GM18498 (cell line): ENCODE data around the gene OGG1.

Experiments used
- ATAC-seq: cut with Tn5 transposase; IDR thresholded peaks from one replicate; pipeline ENCODE4 v1.9.1; 2021; ENCODE audit warnings: mild to moderate bottlenecking, moderate library complexity; ENCODE audit not compliant: unreplicated experiment

The OGG1 gene

GRCh38 chr3:9749645-9750555, at the start of gene OGG1:
TSS of gene OGG1 (plus strand) at chr3:9749952. CDS start at chr3:9750287, 335 bp downstream.
- ATAC-seq = peak; percentile 92

DNA sequence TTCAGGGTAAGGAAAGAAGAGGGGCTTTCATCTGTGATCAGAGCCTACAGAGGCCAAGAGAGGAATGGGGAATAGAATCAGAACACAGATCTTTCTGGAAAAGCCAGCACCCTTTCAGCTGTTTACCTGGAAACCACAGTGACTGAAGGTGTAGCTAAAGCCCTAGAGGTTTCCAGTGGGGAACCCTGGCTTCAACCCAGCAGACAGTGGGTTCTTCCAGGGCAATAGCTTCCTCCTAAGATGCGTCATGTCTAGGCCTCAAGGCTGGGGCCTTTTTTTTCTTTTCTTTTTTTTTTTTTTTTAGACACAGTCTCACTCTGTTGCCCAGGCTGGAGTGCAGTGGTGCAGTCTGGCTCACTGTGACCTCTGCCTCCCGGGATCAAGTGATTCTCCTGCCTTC, 49.2 kb upstream of the OGG1 start:
- ATAC-seq = no peak

- ATAC-seq = no peak
Observed at GRCh38 chr3:9701006-9701405, 48.7 kb upstream of the OGG1 start.

DNA sequence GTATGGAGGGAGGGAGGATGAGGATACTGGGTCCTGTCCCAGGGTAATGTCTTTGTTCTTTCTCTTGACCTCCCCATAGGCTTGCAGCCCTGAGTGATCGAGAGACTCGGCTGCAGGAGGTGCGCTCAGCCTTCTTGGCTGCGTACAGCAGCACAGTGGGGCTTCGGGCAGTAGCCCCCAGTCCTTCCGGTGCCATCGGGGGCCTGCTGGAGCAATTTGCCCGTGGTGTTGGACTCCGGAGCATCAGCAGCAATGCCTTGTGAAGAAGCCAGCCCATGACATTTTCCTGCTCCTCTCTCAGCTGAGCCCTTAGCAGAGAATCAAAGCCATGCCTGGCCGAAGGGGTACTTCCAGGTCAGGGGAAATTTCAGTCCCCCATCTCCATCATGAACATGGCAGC, 48.0 kb upstream of the OGG1 start:
- ATAC-seq = no peak

DNA sequence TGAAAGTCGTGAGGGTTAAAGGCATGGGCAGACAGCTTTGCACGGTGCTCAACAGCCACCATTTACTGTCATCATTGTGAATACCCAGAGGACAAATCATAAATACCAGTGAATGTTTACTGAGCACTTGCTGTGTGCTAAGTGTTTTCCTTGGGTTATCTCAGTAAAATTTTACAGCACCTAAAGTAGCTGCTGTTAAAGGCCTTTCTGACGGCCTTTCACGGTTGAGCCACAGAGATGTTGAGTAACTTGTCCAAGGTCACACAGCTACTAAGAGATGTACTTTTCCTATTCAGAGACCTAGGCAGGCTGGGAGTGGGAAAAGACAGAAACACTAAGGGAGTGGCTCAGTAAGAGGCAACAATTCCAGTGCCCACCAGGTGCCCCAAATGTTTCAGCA, 46.5 kb upstream of the OGG1 start:
- no peak for ATAC-seq

DNA sequence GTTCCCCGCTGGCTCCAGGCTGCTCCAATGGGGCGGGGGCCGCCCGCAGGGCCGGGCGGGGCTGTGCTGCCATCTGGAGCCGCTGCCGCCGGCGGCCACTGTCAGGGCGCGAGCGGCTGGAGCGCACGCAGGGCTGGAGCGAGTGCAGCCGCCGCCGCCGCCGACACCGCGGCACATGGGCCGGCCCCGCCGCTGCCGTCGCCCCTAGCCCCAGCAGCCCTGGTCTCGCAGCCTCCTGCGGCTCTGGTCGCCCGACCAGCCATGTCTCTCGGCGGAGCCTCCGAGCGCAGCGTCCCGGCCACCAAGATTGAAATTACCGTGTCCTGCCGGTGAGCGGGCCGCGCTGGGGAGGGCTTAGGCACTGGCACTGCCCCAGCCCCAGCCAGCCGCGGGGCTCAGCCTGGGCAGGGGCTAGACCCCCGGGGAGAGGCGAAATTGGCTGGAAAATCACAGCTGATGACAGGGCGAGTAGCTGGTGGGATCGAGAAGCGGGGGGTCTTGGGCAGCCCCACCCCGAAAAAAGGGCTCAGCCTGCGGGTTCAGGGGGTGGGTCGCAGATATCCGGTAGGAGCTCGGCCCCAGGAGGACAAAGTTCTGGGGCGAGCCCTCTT, 45.9 kb upstream of the OGG1 start, which contains the start of gene CPNE9:
TSS of gene CPNE9 (plus strand) at position 98 of the 611 bp plus-strand sequence. CDS start at position 262, 164 bp downstream.
- ATAC-seq = no peak

DNA sequence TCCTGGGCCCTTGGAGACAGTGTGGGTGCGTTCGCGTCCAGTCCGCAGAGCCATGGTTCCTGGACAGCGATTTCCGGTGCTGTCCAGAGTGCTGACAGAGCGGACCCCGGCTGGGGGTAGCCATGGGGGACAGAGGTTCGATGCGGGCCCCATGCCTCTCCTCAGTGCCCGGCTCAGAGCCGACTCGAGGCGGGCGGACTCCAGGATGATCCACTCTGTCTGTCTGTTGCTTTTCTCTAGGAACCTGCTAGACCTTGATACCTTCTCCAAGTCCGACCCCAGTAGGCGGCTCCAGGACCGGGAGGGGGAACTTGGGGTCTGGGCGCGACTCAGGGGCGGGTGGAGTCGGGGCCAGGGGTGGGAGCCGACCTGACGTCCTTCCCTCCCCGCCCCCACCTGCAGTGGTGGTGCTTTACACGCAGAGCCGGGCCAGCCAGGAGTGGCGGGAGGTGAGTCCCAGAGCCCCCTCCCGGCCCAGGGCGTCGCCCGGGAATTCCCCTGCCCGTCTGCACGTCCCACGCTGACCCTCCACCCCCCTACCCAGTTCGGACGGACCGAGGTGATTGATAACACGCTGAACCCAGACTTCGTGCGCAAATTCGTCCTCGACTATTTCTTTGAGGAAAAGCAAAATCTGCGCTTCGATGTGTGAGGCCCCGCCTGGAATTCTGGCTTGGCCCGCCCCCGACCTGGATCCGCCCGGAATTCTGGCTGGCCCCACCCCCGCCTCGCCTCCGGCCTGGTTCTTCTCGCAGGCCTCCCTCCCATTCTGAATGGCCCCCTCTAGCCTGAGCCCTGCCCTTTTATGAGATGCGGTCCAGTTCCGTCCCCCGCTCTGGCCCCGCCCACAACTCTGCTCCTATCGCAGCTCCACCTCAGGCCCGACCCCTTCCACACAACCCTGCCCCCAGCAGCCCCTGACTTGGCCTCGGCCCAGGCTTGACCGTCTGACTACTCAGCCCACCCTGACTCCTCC, 45.1 kb upstream of the OGG1 start:
- ATAC-seq = no peak

DNA sequence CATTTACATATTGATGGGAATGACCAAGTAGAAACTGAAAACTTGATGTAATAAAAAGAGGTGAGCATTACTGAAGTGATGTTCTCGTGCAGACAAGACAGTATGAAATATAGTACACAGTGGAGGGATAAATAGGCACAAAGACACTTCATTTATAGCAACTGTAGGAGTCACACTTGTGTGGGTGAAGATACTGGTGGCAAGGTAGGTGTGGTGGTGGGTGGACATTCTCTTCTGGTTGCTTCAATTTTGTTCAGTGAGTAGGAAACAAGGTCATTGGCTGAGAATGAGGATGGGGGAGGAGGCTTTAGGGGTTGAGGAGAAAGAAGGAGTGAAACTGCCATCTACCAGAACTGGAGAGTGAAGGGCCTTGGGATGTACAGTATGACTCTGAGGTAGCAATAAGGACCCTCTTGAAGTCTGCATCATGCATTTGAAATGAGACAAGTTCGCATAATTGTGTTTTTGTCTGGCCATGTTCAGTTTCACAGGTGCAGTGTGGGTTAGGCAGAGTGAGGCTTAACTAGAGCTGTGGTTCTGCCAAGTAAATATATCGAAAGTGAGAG, 39.5 kb upstream of the OGG1 start:
- ATAC-seq = no peak

DNA sequence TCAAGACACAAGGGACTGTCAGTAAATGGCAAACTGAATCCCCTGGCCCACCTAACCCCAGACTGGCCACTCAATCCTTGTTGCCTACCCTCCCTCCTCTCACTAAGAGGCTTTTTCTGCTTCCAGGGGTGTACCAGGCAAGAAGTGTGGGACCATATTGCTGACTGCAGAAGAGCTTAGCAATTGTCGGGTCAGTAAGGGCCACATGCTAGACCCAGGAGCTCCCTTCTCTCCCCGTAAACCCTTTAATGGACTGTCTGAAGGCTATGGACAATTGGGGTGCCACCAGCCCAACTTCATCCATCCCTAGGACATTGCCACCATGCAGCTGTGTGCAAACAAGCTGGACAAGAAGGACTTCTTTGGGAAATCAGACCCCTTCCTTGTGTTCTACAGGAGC, 37.3 kb upstream of the OGG1 start:
- ATAC-seq = no peak

DNA sequence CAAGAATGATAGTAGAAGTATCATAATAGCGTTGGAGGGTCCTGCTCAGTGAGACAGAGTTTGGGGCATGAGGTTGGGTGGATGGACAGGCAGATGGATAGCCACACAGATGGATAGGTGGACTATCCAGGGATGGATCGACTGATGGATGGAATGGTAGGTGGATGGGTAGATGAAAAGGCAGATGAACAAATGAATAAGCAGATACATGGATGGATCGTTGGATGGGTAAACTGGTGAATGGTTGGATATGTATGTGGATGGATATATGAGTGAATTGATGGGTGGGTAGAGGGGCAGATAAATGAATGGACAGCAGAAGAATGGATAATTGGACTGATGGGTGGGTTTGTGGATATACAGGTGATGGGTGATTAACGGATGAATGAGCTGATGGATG, 36.6 kb upstream of the OGG1 start:
- ATAC-seq = no peak

DNA sequence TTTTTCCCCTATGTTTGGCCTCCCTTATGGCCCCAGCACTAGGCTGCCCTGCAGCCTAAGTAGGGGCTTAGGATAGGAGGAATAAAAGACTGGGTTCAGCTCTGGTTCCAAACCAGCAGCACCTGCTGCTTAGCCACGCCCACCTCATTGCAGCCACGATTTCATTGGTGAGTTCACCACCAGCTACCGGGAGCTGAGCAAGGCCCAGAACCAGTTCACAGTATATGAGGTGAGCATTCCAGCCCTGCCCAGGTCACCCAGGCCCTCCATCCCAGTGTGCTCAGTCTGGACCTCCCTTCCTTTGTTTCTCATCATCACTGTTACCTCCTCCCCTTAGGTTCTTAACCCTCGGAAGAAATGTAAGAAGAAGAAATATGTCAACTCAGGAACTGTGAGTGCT, 34.6 kb upstream of the OGG1 start:
- ATAC-seq = no peak

GRCh38 chr3:9715764-9716437, 33.9 kb upstream of the OGG1 start:
- no peak for ATAC-seq

- ATAC-seq = no peak
Observed at GRCh38 chr3:9716801-9717555, 32.8 kb upstream of the OGG1 start.

GRCh38 chr3:9717563-9717962, 32.2 kb upstream of the OGG1 start:
- ATAC-seq = no peak

DNA sequence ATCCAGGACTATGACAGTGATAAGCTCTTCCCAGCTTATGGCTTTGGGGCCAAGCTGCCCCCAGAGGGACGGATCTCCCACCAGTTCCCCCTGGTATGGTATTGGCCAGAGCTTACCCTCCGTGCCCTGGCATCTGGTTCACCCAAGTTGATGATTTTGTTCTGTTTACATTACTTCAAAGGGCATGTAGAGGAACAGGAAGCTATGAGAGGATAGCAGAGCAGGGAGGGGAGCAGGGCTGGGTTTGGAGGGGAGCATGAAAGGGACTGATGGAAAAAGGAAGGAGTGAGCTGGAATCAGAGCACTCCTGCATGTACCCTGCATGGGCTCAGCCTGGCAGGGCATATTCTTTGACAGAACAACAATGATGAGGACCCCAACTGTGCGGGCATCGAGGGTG, 31.6 kb upstream of the OGG1 start:
- no peak for ATAC-seq

DNA sequence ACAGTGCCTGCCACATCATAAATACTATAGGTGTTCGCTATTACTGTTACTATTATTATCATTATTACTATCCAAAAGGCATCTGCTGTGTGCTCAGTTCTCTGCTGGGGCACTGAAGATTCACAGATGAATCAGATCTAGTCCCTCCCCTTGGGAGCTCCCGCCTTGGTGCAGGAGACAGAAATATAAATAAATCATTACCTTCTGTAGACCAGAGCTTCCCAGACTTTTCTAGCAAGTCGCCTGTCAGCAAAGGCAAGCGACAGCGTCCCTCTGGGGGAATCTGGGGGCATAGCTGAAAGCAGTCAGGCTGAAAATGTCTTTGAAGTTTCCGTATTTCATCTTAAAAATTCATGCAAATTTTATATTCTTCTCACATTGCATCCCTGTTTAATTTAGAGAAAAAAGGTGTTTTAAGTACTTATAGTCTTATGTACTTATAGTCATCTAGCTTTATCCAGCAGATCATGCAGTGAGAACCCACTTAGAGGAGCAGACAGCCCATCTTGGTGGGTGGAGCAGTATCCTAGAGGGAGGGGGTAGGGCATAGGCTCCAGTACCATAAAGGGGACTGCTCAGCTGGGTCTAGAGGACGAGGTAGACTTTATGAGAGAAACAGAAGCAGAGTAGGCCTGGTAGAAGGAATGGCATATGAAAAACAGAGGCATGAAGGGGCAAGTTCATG, 28.6 kb upstream of the OGG1 start:
- ATAC-seq = no peak

DNA sequence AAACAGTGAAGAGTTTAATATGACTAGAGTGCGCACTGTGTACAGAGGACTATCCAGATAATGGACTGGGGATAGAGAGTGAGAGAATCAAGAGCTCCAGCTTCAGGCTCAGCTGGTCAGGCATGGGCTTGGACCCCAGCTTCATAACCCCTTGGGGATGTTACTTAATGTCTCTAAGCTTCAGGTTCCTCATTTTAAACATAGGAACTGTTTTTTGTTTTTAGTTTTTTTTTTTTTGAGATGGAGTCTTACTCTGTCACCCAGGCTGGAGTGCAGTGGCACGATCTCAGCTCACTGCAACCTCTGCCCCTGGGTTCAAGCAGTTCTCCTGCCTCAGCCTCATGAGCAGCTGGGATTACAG, 28.1 kb upstream of the OGG1 start:
- no peak for ATAC-seq

DNA sequence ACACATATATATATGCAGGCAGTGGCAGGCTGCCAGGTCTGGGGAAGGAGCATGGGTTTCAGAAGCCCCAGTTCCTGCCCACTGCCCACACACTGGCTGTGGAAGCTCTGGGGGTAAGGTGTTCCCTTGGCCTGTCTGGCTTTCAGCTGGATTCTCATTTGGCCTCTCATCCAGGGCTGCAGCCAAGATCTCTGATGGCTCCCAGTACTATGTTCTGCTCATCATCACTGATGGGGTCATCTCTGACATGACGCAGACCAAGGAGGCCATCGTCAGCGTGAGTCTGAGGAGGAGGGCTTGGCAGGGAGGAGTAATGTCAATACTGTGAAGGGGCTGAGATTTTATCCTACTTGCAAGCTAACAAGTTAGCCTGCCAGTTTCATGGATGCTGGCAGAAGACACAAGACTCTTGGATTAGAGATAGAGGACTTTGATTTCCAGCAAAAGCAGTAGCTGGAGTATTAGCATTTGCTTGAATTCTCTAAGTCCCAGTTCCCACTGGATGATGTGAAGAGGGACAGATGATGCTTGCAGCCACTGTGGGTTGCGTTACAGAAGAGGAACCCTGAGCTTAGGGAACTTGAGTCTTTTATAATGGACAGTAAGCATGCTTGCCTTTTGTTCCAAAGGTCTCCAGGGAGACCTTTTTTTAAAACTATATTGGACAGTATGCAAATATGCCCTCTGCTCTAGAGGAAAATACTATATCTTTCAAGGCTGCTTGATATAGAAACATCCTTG, 23.8 kb upstream of the OGG1 start:
- no peak for ATAC-seq
